GM19395 (cell line): ENCODE data around the gene HMGN5.

Source experiments
- ATAC-seq: cut with Tn5 transposase; IDR thresholded peaks from one replicate; pipeline ENCODE4 v1.9.1; 2021; ENCODE audit warnings: mild to moderate bottlenecking, moderate library complexity; ENCODE audit not compliant: unreplicated experiment

HMGN5 gene

DNA sequence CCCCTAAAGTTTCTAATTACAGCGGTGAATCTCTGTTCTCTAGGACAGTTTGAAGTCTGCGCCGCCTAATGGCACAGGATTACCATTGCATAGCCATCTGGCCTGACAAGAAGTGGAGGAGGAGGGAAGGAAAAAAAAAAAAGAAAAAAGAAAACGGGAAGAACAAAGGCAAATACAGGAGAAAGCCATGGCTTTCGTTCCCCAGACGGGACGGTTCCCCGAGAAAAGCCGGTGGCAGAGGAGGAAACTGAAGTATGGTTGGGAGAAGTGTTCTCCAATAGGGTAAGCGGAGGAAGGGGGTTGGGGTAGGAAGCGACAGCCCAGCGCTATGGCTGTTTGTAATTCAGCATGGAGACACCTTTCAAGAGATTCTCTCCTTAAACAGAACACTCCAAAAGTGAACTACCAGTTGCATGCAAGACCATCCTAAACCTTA, 80.8 kb downstream of the HMGN5 start:
- ATAC-seq: peak; percentile 71

DNA sequence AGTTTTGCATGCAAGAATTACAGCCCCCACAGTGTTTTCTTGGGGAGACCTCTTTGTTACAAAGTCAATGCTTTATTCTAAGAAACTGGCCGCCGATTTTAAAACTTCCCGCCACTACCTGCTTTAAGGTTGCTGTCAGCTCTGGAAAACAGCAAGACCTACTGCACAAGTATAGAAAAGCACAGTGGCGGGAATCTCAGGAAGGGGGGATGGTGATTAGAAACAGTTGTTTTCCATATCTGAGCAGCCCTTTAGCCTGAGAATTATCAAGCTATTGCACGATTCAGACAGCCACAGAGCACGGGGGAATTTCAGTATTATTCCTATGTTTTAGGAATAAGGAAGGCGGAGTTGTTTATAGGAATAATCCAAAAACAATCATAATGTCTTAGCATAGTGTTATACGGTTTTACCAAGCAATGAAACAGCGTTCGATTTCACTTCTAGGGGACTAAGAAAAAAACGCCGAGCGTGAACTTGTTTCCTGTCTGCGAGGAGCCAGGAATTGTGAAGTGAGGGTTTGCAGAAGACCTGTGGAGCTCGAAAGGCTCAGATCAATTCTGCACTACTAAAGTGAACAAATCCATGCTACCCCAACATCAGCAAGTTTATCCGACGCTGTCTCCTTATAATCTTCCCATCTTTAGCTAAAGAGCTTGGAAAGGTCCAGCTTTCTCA, 81.3 kb downstream of the HMGN5 start:
- peak; percentile 45 for ATAC-seq

DNA sequence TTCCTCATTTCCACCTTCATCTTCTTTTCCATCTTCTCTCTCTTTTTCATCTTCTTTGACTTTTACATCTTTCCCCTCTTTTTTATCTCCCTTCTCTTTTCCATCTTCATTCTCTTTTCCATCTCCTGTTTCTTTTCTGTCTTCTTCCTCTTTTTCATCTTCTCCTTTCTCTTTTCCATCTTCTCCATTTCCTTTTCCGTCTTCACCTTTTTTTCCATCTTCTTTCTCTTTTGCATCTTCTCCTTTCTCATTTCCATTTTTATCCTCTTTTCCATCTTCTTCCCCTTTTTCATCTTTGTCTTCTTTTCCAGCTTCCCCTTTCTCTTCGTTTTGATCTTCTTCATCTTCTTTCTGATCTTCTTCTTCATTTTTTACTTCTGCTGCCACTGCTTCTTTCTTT, 87.0 kb downstream of the HMGN5 start:
- no peak for ATAC-seq

- ATAC-seq: no peak
Observed at GRCh38 chrX:81110286-81110685, 91.4 kb downstream of the HMGN5 start.

DNA sequence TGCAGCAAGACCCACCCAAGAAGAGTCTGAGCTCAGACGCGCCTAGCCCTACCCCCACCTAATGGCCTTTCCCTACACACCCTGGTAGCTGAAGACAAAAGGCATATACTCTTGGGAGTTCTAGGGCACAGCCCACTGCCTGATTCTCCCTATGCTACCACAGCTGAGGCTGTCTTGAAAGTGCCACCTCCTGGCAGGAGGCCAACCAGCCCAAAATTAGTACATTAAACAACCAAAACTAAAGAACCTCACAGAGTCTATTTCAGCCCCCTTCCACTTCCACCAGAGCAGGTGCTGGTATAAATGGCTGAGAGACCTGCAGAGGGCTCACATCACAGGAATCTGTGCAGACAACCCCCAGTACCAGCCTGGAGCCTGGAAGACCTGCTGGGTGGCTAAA, 119.1 kb downstream of the HMGN5 start:
- no peak for ATAC-seq
